Retinal pigment epithelial cell (primary cell): ENCODE data around the gene BCL2L11.

Experiments used
- DNase-seq: peaks from one replicate; pipeline ENCODE4 v3.0.0-alpha.2; 2010; ENCODE audit warnings: low read depth
- H3K4me3 ChIP-seq: 2 replicates; pipeline ENCODE4 v1.5.1; 2011; ENCODE audit warnings: mild to moderate bottlenecking, low read length, control low read depth, moderate library complexity
- CTCF ChIP-seq: conservative IDR thresholded peaks from 2 replicates; pipeline ENCODE4 v1.5.1; 2011; ENCODE audit warnings: low read depth, low read length, control low read depth, inconsistent platforms

BCL2L11 gene

GRCh38 chr2:111156529-111156928, 35.8 kb downstream of the BCL2L11 start:
- H3K4me3 ChIP-seq = no peak overlapping the region
- TF ChIP-seq CTCF = no peak
- DNase-seq = no peak

GRCh38 chr2:111157071-111157661, 36.5 kb downstream of the BCL2L11 start:
- no peak for TF ChIP-seq CTCF
- DNase-seq = no peak
- no peak overlapping the region for H3K4me3 ChIP-seq

- no peak overlapping the region for H3K4me3 ChIP-seq
- no peak for TF ChIP-seq CTCF
- no peak for DNase-seq
These were observed 37.1 kb downstream of the BCL2L11 start for GRCh38 chr2:111157798-111158197.

GRCh38 chr2:111159641-111160040, 38.9 kb downstream of the BCL2L11 start:
- H3K4me3 ChIP-seq = no peak overlapping the region
- no peak for TF ChIP-seq CTCF
- no peak for DNase-seq

- H3K4me3 ChIP-seq = no peak overlapping the region
- no peak for DNase-seq
- no peak for TF ChIP-seq CTCF
These were observed 40.0 kb downstream of the BCL2L11 start for GRCh38 chr2:111160758-111161157.

- TF ChIP-seq CTCF = no peak
- H3K4me3 ChIP-seq = no peak overlapping the region
- no peak for DNase-seq
These were observed 41.3 kb downstream of the BCL2L11 start for GRCh38 chr2:111161971-111162370.

- no peak for DNase-seq
- H3K4me3 ChIP-seq = no peak overlapping the region
- TF ChIP-seq CTCF = no peak
These were observed 42.1 kb downstream of the BCL2L11 start for GRCh38 chr2:111162718-111163331.
